Spleen (tissue), 11 donors: ENCODE measurements around the gene SOX5. TPM values are rescaled to one million over a fixed set of nuclear protein-coding genes. Genes with fewer than 3 reads are reported as not detected.

Experiments
- DNase-seq: peaks from one replicate; pipeline ENCODE4 v3.0.0-alpha.2; 2020
- H3K27ac ChIP-seq, 8 donors: fragments of 200-600 bp; sonication (generic) in 7 of 8; 1 replicate in 4 of 8; 2 replicates in 4 of 8; pipeline versions ENCODE4 v1.5.0 to v1.8.0; 2016 to 2021; ENCODE audit warnings: inconsistent platforms in 4 of 8, mild to moderate bottlenecking in 4 of 8, moderate library complexity in 1 of 8
- H3K27me3 ChIP-seq, 7 donors: fragments of 200-600 bp; sonication (generic) in 6 of 7; replicated peaks in 1 of 7; 1 replicate in 4 of 7; 2 replicates in 3 of 7; pipeline versions ENCODE4 v1.5.0 to v1.8.0; 2016 to 2021; ENCODE audit warnings: inconsistent platforms in 3 of 7, mild to moderate bottlenecking in 1 of 7
- H3K36me3 ChIP-seq, 6 donors: fragments of 200-600 bp; sonication (generic) in 5 of 6; 1 replicate in 4 of 6; 2 replicates in 2 of 6; pipeline versions ENCODE4 v1.5.0 to v1.8.0; 2016 to 2021; ENCODE audit warnings: inconsistent platforms in 2 of 6
- H3K4me1 ChIP-seq, 6 donors: fragments of 200-600 bp; sonication (generic) in 5 of 6; 1 replicate in 3 of 6; 2 replicates in 3 of 6; pipeline versions ENCODE4 v1.5.0 to v1.8.0; 2016 to 2021; ENCODE audit warnings: inconsistent platforms in 3 of 6
- H3K4me3 ChIP-seq, 8 donors: fragments of 200-600 bp; sonication (generic) in 7 of 8; 1 replicate in 4 of 8; 2 replicates in 4 of 8; pipeline versions ENCODE4 v1.5.0 to v1.8.0; 2016 to 2021; ENCODE audit warnings: inconsistent platforms in 4 of 8, mild to moderate bottlenecking in 4 of 8, moderate library complexity in 2 of 8
- H3K9me3 ChIP-seq, 8 donors: fragments of 200-600 bp; sonication (generic) in 7 of 8; 1 replicate in 4 of 8; 2 replicates in 4 of 8; pipeline versions ENCODE4 v1.5.0 to v1.8.0; 2016 to 2021; ENCODE audit warnings: inconsistent platforms in 4 of 8
- POLR2A ChIP-seq, 3 donors: fragments of 450-650 bp; IDR thresholded peaks; one replicate each; pipeline ENCODE4 v1.5.1; 2017; ENCODE audit warnings: antibody characterized with exemption in 3 of 3, mild to moderate bottlenecking in 1 of 3
- POLR2AphosphoS5 ChIP-seq, 3 donors: sonication (generic); formaldehyde crosslinking; IDR thresholded peaks; one replicate each; pipeline ENCODE4 v1.5.1; 2017; ENCODE audit warnings: antibody characterized with exemption in 3 of 3
- WGBS, 5 donors: extraction: QIAGEN DNeasy Blood & Tissue Kit in 3 of 5; methylation state at CpG; one replicate each; pipeline versions ENCODE4 v1.1.5 to v1.1.7; 2013 to 2018; 5-methylcytosine and 5-hydroxymethylcytosine counted together
- intact Hi-C: fragments of 100-400 bp; cut with DNase I; formaldehyde crosslinking; loops from one replicate; pipeline ENCODE4 v1.15.0; 2023; ENCODE audit warnings: low total_unique reads
- polyA plus RNA-seq, 3 donors: library from polyadenylated mRNA; stranded (reverse); fragments of 200-250 nt; gene quantifications; one replicate each; pipeline ENCODE4 v1.2.1, GENCODE V29; 2013
- total RNA-seq, 7 donors: library from RNA; depleted of rRNA in 3 of 7; stranded (reverse); fragments of >200 nt in 3 of 7; fragmentation: NEBNext Ultra II Directional in 4 of 7; extraction: Animal tissue kit (Norgen Biotek cat#: 25700) in 4 of 7; gene quantifications; one replicate each; pipeline versions ENCODE4 v1.1.0 to v1.2.1, GENCODE V29; 2016 to 2021
- TF ChIP-seq, protein P1 (sequence below), 11 experiments: fragments of 200-600 bp in 7 of 11; fragments of 450-650 bp in 4 of 11; sonication (generic) in 4 of 11; IDR thresholded peaks in 8 of 11; conservative IDR thresholded peaks in 3 of 11; 1 replicate in 7 of 11; 2 replicates in 4 of 11; pipeline versions ENCODE4 v1.4.0 to v1.8.0; 2016 to 2021; ENCODE audit warnings: antibody characterized with exemption in 11 of 11, inconsistent platforms in 4 of 11, mild to moderate bottlenecking in 1 of 11
- donor health status: healthy with polysubstance abuse.
- donor health status: DM: no; HTN: no; CAD: no; lungs with moderate emphysema.
- donor health status: DM: no; HTN: no; CAD: no.
- donor health status: Bipolar disorder and iron deficiency.
- donor health status: healthy.
- donor health status: DM: no; HTN: no; CAD: no.
- donor health status: DM: yes; HTN: yes; CAD: no.

SOX5 gene
- total and polyA plus RNA-seq, 10 donors, result 0.20 to 21.3 (median 8.7) TPM

DNA sequence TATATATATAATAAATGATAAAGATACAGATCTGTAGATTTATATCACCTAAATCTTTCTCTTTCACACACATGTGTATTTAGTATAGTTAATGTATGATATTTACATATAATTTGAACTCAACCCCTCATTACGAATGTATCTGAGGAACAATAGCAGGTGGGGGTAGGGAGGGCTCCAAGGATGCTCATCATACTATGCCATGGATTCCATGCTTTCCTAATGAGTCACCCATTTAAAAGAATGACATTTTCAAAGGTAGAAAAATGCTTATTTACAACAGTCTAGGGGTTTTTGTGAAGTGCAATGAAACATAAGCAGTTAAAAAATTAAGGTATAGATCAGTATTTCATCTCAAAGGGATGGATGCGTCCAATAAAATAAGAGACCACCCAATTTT, 181.6 kb downstream of the SOX5 start:
- no peak overlapping the region for H3K4me3 ChIP-seq
- no peaks in the 10 kb centered on the region for H3K27me3 ChIP-seq
- DNase-seq, result no peak
- WGBS, 5 donors, result 78 to 96% (median 87%) methylated on average over 2 of the region's 2 CpGs
- no peaks in the 10 kb centered on the region for H3K36me3 ChIP-seq
- H3K4me1 ChIP-seq, result no peaks in the 10 kb centered on the region
- TF ChIP-seq, protein P1, sequence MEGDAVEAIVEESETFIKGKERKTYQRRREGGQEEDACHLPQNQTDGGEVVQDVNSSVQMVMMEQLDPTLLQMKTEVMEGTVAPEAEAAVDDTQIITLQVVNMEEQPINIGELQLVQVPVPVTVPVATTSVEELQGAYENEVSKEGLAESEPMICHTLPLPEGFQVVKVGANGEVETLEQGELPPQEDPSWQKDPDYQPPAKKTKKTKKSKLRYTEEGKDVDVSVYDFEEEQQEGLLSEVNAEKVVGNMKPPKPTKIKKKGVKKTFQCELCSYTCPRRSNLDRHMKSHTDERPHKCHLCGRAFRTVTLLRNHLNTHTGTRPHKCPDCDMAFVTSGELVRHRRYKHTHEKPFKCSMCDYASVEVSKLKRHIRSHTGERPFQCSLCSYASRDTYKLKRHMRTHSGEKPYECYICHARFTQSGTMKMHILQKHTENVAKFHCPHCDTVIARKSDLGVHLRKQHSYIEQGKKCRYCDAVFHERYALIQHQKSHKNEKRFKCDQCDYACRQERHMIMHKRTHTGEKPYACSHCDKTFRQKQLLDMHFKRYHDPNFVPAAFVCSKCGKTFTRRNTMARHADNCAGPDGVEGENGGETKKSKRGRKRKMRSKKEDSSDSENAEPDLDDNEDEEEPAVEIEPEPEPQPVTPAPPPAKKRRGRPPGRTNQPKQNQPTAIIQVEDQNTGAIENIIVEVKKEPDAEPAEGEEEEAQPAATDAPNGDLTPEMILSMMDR (IDR thresholded peaks at IDR 0.05 in 8 of 11, conservative IDR thresholded peaks at IDR 0.05 in 3 of 11), result no peak
- no peak for TF ChIP-seq POLR2A (IDR thresholded peaks at IDR 0.05)
- TF ChIP-seq POLR2AphosphoS5 (IDR thresholded peaks at IDR 0.05), result no peak
- no peak overlapping the region for H3K27ac ChIP-seq
- intact Hi-C loops, result no loop called here
- no peaks in the 10 kb centered on the region for H3K9me3 ChIP-seq

DNA sequence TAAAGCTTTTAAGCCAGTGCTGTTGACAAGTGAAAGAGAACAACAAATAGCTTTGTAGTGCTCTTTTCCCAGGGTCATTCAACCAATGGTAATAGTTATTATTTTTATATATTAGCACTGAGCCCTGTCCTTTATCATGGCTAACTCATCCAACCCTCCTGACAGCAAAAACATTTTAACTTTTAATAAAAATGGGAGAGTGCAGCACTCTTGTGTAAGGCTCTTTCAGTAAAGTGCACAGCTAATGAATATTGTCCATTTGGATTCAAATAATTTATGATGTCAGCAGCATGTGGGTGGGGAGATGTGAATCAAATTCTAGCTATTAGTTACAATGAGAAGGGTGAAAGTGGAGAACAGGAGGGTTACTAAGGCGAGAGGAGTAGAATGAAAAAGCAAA, 185.7 kb downstream of the SOX5 start:
- no peaks in the 10 kb centered on the region for H3K9me3 ChIP-seq
- intact Hi-C loops, result no loop called here
- no peak overlapping the region for H3K4me3 ChIP-seq
- WGBS, 5 donors, result 80 to 88% (median 85%) methylated on average over 1 of the region's 1 CpG
- no peaks in the 10 kb centered on the region for H3K27me3 ChIP-seq
- no peaks in the 10 kb centered on the region for H3K4me1 ChIP-seq
- H3K27ac ChIP-seq, result no peak overlapping the region
- TF ChIP-seq POLR2A (IDR thresholded peaks at IDR 0.05) (no peak), POLR2AphosphoS5 (IDR thresholded peaks at IDR 0.05) (no peak)
- TF ChIP-seq, protein P1 (IDR thresholded peaks at IDR 0.05 in 8 of 11, conservative IDR thresholded peaks at IDR 0.05 in 3 of 11), result no peak
- no peaks in the 10 kb centered on the region for H3K36me3 ChIP-seq
- DNase-seq, result no peak

GRCh38 chr12:23760495-23760894, 189.0 kb downstream of the SOX5 start:
- DNase-seq, result no peak
- no peaks in the 10 kb centered on the region for H3K4me1 ChIP-seq
- TF ChIP-seq, protein P1 (IDR thresholded peaks at IDR 0.05 in 8 of 11, conservative IDR thresholded peaks at IDR 0.05 in 3 of 11), result no peak
- no peak for TF ChIP-seq POLR2A (IDR thresholded peaks at IDR 0.05)
- intact Hi-C loops, result no loop called here
- H3K27me3 ChIP-seq, result no peaks in the 10 kb centered on the region
- H3K4me3 ChIP-seq, result no peak overlapping the region
- no peaks in the 10 kb centered on the region for H3K36me3 ChIP-seq
- no peak overlapping the region for H3K27ac ChIP-seq
- no peaks in the 10 kb centered on the region for H3K9me3 ChIP-seq
- 61 to 83% (median 75%) methylated on average over 1 of the region's 1 CpG for WGBS, 5 donors

- Histone ChIP-seq H3K9me3 (no peaks in the 10 kb centered on the region), H3K4me1 (no peaks in the 10 kb centered on the region), H3K27ac (no peak overlapping the region), H3K36me3 (no peaks in the 10 kb centered on the region), H3K4me3 (no peak overlapping the region), H3K27me3 (no peaks in the 10 kb centered on the region)
- TF ChIP-seq POLR2A (IDR thresholded peaks at IDR 0.05) (no peak), POLR2AphosphoS5 (IDR thresholded peaks at IDR 0.05) (no peak)
- TF ChIP-seq, protein P1 (IDR thresholded peaks at IDR 0.05 in 8 of 11, conservative IDR thresholded peaks at IDR 0.05 in 3 of 11), result no peak
- intact Hi-C loops, result no loop called here
- DNase-seq, result no peak
- 87 to 95% (median 95%) methylated on average over 3 of the region's 3 CpGs for WGBS, 5 donors
These were observed 190.9 kb downstream of the SOX5 start for GRCh38 chr12:23758608-23759007.
